ENCODE measurements around the gene CES1. TPM values are rescaled to one million over a fixed set of nuclear protein-coding genes. Genes with fewer than 3 reads are reported as not detected.
"Not testable (repeated sequence)": the region's sequence is repeated elsewhere in the genome, so short reads cannot be mapped to it uniquely, and the experiment has no call there.

Gene CES1
- total and polyA plus RNA-seq, 10 of the 15 experiments (the other 5 are each of a cell fraction or from before 2014, with no cell fraction given): 0.08 to 0.69 (median 0.27) TPM; not detected in 6

DNA sequence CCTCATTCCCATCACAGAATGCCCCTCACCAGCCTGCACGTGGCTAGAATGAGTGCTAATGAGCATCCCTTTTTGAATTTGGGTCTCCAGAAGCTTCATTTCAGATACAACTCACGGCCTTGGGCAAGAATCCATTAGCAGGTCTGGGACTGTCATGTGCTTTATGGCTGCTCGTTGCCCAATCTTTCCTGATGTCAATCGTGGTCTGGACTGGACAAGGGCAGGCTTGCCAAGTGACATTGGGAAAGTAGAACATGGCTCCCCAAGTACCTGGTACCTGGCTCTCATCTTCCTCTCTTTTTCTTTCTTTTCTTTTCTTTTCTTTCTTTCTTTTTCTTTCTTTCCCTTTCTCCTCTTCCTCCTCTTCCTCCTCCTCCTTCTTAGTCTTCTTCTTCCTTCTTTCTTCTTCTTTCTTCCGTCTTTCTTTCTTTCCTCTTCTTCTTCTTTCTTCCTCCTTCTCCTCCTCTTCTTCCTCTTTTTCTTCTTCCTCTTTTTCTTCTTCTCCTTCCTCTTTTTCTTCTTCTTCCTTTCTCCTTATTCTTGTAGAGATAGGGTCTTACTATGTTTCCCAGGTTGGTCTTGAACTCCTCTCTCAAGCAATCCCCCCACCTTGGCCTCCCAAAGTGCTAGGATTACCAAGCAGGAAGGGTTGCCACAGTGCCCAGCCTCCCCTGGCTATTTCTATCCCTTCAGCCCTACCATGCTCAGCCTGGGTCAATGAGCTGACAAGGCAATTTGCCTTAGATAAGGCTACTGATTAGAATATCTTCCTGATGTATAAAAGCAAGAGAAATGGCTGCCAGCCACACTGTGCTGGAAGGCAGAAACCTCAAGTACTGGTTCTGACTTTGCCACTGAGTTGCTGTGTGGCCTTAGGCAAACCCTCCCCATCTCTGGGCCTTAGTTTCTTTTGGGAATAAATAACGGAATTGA is 75.0 kb downstream of the CES1 start:
- DNase-seq (ENCODE audit: low read depth, low spot score); H3K27me3 ChIP-seq (replicated peaks in 1 of 2; ENCODE audit: control insufficient read depth in 2 of 2, insufficient read depth in 2 of 2, low read length in 1 of 2); H3K27ac ChIP-seq (ENCODE audit: control insufficient read depth, insufficient read depth); H2AFZ ChIP-seq (ENCODE audit: control insufficient read depth, low read depth, low read length); intact Hi-C loops (cut with micrococcal nuclease; ENCODE audit: unreplicated experiment); FAIRE-seq; H3K9me3 ChIP-seq (replicated peaks; ENCODE audit: control insufficient read depth, insufficient read depth, low read length); H3K4me1 ChIP-seq (ENCODE audit: control insufficient read depth, insufficient read depth, low read length); POLR2A ChIA-PET; CTCF ChIA-PET; H3K36me3 ChIP-seq (ENCODE audit: control insufficient read depth in 2 of 2, insufficient read depth in 2 of 2, low read length in 1 of 2); ATAC-seq; BruUV-seq (replicated peaks); H3K4me2 ChIP-seq (ENCODE audit: control insufficient read depth, insufficient read depth); H3K9ac ChIP-seq (ENCODE audit: control insufficient read depth, insufficient read depth, low read length); H4K20me1 ChIP-seq (ENCODE audit: control insufficient read depth, insufficient read depth); RAD21 ChIA-PET (ENCODE audit: unreplicated experiment); in situ Hi-C loops (cut with MboI); H3K4me3 ChIP-seq; H3K79me2 ChIP-seq (ENCODE audit: control insufficient read depth, insufficient read depth, low read length); SMC1A ChIA-PET (ENCODE audit: uncharacterized antibody, unreplicated experiment): not testable (repeated sequence)
- 0% methylated on average over 6 of the region's 6 CpGs for WGBS (ENCODE audit: insufficient coverage, insufficient replicate concordance, low lambda C conversion rate, missing lambda C conversion rate)

DNA sequence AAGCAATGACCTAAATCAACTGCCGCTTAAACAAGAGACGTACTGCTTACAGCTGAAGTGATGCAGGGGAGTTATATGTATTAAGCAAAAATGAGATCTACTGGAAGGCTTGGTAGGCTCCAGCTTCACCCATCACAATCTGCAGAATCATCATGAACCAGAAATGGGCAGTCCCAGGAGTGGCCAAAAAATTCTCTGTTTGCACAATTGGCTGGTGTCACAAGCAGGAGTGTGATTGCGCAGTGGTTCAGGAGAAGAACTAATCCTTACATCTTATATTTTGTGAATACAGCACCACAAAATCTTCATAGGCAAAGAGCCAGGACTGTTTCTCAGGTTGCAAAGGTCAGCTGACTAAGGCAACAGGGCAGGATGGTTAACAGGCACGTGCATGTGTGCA is 75.9 kb downstream of the CES1 start:
- intact Hi-C loops (cut with micrococcal nuclease; ENCODE audit: unreplicated experiment) (no loop called here), in situ Hi-C loops (cut with MboI) (no loop called here)
- CTCF ChIA-PET: no interaction called here
- Histone ChIP-seq H3K4me1 (ENCODE audit: control insufficient read depth, insufficient read depth, low read length) (no peaks in the 10 kb centered on the region), H3K4me2 (ENCODE audit: control insufficient read depth, insufficient read depth) (no peak overlapping the region), H3K27me3 (replicated peaks in 1 of 2; ENCODE audit: control insufficient read depth in 2 of 2, insufficient read depth in 2 of 2, low read length in 1 of 2) (no peaks in the 10 kb centered on the region), H3K27ac (ENCODE audit: control insufficient read depth, insufficient read depth) (no peak overlapping the region), H3K9ac (ENCODE audit: control insufficient read depth, insufficient read depth, low read length) (no peak overlapping the region), H3K79me2 (ENCODE audit: control insufficient read depth, insufficient read depth, low read length) (no peaks in the 10 kb centered on the region), H4K20me1 (ENCODE audit: control insufficient read depth, insufficient read depth) (no peaks in the 10 kb centered on the region), H3K4me3 (no peak overlapping the region), H2AFZ (ENCODE audit: control insufficient read depth, low read depth, low read length) (no peak overlapping the region), H3K36me3 (ENCODE audit: control insufficient read depth in 2 of 2, insufficient read depth in 2 of 2, low read length in 1 of 2) (no peaks in the 10 kb centered on the region), H3K9me3 (replicated peaks; ENCODE audit: control insufficient read depth, insufficient read depth, low read length) (peaks cover 3% of the 10 kb centered on the region)
- POLR2A ChIA-PET: no interaction called here
- no peak for ATAC-seq
- TF ChIP-seq, protein P1, sequence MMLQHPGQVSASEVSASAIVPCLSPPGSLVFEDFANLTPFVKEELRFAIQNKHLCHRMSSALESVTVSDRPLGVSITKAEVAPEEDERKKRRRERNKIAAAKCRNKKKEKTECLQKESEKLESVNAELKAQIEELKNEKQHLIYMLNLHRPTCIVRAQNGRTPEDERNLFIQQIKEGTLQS (IDR thresholded peaks at IDR 0.05; ENCODE audit: borderline replicate concordance, extremely low read depth, low read depth, low read length): no peak
- TF ChIP-seq FOXM1 (IDR thresholded peaks at IDR 0.05; ENCODE audit: low read depth, low read length) (no peak), SP1 (IDR thresholded peaks at IDR 0.05; ENCODE audit: low read depth, low read length) (no peak), ZNF217 (IDR thresholded peaks at IDR 0.05) (no peak), NFIC (IDR thresholded peaks at IDR 0.05; ENCODE audit: low read depth, low read length) (no peak)
- 46% methylated on average over 4 of the region's 4 CpGs for WGBS (ENCODE audit: insufficient coverage, insufficient replicate concordance, low lambda C conversion rate, missing lambda C conversion rate)
- SMC1A ChIA-PET (ENCODE audit: uncharacterized antibody, unreplicated experiment): no interaction called here
- RAD21 ChIA-PET (ENCODE audit: unreplicated experiment): no interaction called here
- no TSS peak for BruUV-seq (replicated peaks)
- no peak for FAIRE-seq
- no peak for DNase-seq (ENCODE audit: low read depth, low spot score)
